Suppressor macrophage treated with lipopolysaccharide for 1 hour (primary cell): ENCODE measurements around the gene RASEF.
"Not testable (repeated sequence)": the region's sequence is repeated elsewhere in the genome, so short reads cannot be mapped to it uniquely, and the experiment has no call there.

ENCODE experiments used
- DNase-seq, 3 donors: peaks; one replicate each; pipeline ENCODE4 v3.0.0-alpha.2; 2020 to 2022

The RASEF gene

GRCh38 chr9:82969291-82969690 lies 93.7 kb downstream of the RASEF start:
- DNase-seq = no peak

DNA sequence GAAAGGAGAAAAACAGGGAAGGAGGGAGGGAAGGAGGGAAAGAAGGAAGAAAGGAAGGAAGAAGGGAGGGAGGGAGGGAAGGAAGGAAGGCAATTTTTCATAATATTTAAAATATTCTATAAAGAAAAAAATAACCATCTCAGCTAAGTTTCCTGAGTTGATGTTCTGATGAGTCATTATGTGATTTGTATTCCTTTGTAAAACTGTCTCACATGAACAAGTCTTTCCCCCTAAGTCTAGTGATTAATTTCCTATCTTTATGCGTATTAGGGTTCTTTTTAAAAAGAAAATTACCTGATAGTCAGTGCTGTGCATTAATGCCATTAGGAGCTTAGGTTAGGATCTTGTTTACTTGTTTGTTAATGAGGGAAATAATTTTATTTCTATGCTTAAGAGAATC lies 94.1 kb downstream of the RASEF start:
- DNase-seq = no peak

- DNase-seq = no peak
Measured at GRCh38 chr9:82968388-82968787, 94.6 kb downstream of the RASEF start.

DNA sequence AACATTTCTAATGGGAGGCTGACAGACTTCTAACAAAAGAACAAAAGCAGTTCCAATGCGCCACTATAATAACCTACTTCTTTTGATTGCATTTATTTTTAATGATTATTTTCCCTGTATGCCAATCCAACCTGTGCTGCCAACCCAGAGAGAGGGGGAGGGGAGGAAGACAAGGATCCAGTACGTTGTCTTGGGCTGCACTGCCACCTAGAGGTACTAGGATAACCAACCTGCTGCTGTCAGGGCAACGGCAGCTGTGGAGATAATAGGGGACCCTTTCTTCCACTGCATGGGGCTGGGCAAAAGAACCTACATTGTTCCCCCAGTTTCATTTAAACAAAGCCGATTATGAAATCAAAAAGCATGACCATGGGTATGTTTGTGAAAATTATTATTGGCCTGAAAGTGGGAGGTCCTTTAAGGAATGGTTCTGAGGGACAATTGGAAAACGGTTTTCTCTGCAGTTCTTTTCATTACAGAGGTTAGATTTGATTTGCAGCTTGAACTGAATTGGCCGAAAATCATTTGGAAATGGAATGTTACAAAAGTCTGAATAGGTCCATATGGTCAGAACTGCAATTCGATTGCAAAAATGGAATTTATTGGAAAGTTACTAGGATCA lies 101.3 kb downstream of the RASEF start:
- peak; percentile 68 to 85 (median 81) for DNase-seq

DNA sequence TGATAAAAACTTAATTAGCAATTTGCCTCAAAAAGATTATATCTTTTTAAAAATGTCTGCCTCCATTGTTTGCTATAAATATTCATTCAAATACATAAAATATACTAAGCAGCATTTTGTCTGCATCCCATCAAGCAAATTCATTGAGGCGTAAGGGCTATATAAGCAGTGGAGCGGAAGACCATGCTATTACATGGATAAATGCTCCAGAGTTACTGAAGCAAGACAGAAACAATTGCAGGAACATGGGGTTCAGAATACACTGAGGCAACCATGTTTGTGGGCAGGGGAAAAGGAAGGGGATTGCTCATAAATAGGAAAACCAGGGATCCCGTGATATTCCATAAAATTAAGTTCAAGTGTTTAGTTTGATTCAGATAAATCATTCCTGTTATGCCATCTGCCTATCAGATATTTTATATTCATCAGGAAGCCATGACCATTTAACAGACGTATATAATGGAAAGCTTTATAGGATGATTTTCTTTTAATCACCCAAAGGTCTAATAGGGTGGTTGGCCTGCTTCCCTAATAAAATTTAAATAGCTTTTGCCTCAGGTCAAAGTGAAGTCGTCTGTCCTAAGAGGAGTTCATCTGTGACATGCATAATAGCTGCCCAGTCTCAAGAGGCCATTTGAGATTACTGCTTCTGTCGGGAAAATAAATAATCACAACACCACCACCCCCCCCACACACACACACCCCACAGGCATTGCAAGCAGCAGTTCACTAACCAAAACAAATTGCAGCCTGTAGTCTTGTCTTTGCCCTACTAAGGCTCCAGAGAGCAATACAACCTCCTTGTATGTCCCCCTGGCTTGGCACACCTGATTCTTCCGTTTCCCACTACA lies 105.2 kb downstream of the RASEF start:
- no peak for DNase-seq

GRCh38 chr9:82949203-82949602 lies 113.7 kb downstream of the RASEF start:
- DNase-seq = no peak

- DNase-seq = no peak
Measured at GRCh38 chr9:82940376-82940775, 122.6 kb downstream of the RASEF start.

DNA sequence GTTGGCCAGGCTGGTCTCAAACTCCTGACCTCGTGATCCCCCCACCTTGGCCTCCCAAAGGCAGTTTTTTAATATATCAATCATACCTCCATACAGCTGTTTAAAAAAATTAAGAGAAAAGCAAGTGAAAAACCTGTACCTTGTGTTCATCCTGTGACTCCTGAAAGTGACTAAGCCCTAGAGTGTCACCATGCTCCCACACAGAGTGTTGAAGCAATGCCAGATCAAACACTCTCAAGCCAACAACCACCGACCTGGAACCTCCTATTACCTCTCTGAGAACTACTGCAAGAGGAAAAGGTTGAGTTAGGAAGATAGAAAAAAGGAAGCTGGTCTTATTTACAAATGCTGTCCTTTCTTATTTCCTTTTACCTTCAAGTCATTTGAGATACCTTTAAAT lies 123.5 kb downstream of the RASEF start:
- DNase-seq = no peak

GRCh38 chr9:82938426-82939218 lies 124.3 kb downstream of the RASEF start:
- DNase-seq = no peak

DNA sequence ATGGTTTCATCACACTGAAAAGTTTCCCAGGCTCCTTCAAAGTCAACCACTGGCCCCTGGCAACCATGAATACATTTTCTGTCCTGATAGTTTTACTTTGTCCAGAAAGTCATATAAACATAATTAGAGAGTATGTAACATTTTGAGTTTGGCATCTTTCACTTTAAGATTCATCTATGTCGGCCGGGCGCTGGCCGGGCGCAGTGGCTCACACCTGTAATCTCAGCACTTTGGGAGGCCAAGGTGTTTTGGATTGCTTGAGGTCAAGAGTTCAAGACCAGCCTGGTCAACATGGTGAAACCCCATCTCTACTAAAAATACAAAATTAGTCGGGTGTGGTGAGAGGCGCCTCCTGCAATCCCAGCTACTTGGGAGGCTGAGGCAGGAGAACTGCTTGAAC lies 126.4 kb downstream of the RASEF start:
- not testable (repeated sequence) for DNase-seq

GRCh38 chr9:82934949-82935348 lies 128.0 kb downstream of the RASEF start:
- no peak for DNase-seq

DNA sequence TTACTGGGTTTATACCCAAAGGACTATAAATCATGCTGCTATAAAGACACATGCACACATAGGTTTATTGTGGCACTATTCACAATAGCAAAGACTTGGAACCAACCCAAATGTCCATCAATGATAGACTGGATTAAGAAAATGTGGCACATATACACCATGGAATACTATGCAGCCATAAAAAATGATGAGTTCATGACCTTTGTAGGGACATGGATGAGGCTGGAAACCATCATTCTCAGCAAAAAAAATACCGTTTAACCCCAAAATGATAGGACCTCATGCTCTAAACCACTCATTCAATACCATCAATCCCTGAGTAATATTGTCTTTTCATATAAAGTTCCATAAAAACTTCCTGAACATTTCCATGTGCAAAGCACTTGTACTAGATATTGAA lies 128.9 kb downstream of the RASEF start:
- DNase-seq = not testable (repeated sequence)

DNA sequence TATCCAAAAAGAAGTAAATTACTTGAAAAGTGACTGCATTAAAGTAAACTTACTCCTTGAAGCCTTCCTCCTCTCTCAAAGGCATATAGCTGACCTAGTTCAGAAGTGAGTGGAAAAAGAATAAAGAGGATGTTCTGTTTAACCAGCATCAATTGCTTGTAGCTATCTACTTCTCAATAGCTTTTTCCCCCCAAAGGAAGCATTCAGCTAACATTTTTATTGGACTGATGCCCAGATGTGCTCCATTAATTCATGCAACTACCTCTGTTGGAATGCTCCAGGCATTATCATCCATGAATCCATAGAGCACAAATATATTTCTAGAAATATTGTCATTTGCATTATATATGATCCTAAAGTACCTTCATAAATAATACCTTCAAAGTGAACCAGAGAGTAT lies 132.8 kb downstream of the RASEF start:
- no peak for DNase-seq
